Measurements from ENCODE around the gene BTBD6.
A peak's percentile ranks its signal among the peaks of the same experiment; 100 is the strongest.

The BTBD6 gene

DNA sequence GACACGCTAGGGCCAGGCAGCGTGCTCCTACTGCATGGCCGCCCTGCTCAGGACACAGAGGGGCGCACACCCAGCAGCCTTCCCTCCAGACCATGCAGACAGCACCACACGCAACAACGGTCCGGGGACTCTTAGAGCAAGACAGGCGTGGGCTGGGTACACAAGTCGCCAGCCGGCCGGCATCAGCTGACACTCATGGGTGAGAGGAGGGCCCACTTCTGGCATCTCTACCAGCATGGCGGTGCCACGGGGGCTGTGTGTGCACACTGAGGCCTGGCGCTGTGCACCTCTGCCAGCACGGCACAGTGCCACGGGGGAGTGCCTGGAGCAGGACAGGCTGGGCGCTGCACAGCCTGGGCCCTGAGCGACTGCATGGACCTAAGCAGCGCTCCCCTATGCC lies 6.7 kb upstream of the BTBD6 start:
- DNase-seq, result no peak

DNA sequence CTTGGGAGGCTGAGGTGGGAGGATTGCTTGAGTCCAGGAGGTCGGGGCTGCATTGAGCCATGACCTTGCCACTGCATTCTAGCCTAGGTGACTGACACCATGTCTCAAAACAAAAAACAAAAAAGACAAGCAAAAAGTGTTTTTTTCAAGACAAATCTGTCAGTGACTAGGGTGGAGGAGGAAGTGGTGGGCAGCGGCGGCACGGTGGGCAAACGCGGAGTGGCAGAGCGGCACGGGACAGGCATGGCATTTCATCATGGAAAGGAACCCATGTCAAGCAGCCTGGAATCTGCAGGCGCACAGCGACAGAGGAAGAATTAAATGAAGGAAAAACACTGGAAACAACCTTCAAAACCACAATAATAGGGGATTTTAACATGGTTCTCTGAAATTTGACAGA lies 4.0 kb upstream of the BTBD6 start:
- no peak for DNase-seq

DNA sequence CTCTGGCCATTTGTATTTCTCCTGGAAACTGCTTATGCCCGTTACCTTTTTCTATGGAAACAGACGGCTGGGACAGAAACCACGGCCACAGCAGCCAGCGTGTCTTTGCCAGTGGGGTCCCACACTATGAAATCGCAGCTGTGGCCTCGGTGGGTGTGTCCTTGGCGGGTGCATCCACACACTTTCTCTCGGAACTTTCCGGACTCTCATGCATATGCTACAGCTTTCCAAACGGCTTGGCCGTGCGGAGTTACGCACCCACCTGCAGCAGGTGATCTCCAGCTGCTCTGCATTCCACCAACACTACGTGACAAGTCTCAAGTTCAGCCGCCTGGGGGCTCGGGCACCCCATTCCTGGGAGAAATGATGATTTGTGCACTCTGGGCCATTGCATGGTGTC lies 1.3 kb upstream of the BTBD6 start:
- no peak for DNase-seq

DNA sequence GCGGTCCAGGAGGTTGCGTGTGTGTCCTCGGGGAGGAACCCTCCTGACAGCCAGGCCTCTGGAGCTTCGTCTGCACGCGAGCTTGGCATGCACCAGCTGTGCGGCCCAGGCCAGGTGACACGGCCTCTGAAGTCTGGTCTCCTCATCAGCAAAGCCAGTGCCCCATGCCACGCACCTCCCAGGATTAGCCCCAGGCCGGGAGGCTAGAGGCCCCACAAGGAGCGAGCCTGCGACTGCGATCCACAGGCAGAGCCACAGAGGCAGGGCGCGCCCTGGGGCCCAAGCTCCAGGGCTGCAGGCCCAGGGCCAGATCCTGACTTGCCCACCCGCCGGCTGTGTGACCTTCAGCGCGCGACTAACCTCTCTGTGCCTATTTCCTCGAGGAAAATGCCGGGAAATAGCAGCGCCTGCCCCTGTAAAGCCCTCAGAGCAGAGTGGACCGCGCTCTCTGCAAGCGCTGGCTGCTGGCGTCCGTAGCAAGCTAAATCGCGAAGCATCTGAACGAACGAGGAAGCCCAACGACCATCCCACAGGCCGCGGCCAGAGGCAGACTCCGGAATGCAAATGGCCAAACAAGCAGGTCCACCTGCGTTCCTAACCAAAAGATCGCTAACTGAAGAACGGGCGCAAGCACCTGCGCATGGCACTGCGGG lies 492 bp upstream of the BTBD6 start:
- no peak for DNase-seq

DNA sequence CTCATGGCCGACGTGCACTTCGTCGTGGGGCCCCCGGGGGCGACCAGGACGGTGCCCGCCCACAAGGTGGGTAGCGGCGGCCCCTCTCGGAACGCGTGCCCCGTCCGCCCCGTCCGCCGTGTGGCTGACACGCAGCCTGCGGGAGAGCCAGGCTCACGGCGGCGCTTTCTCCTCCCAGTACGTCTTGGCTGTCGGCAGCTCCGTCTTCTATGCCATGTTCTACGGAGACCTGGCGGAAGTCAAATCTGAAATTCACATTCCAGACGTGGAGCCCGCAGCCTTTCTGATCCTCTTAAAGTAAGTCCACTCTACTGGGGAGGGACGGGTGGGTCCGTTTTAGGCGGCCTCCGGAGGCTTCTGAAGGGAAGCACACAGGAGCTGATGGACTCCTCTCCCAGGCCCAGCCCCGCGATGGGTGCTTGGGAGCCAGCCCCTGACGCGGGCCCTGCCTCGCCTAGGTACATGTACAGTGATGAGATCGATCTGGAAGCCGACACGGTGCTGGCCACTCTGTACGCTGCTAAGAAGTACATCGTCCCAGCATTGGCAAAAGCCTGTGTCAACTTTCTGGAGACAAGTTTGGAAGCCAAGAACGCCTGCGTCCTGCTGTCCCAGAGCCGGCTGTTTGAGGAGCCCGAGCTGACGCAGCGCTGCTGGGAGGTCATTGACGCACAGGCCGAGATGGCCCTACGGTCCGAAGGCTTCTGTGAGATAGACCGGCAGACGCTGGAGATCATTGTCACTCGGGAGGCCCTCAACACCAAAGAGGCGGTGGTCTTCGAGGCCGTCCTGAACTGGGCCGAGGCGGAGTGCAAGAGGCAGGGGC lies 1.1 kb downstream of the BTBD6 start:
- DNase-seq, result peak; percentile 61

DNA sequence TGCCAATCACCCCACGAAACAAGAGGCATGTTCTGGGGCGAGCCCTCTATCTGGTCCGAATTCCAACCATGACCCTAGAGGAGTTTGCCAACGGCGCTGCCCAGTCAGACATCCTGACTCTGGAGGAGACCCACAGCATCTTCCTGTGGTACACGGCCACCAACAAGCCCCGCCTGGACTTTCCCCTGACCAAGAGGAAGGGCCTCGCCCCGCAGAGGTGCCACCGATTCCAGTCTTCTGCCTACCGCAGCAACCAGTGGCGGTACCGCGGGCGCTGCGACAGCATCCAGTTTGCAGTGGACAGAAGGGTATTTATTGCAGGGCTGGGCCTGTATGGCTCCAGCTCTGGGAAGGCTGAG lies 1.7 kb downstream of the BTBD6 start:
- no peak for DNase-seq

DNA sequence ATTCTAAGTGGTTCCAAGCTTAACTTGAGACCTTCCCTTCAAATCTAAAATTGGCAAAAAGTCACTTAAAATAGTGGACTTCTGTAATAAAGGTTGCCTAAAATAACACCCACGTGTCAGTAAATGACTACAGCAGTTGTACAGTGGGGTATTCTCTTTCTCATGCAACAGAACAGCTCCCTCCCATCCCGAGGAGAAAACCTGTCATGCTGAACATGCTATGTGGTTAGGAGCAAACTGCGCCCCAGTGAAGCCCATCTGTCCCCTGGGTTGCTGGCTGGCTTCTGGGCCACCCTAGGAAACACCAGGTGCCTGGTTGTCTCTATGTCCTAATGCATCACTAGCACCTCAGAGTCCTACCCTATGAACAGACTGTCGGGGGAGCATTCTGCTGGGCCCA lies 2.7 kb downstream of the BTBD6 start:
- DNase-seq, result no peak

DNA sequence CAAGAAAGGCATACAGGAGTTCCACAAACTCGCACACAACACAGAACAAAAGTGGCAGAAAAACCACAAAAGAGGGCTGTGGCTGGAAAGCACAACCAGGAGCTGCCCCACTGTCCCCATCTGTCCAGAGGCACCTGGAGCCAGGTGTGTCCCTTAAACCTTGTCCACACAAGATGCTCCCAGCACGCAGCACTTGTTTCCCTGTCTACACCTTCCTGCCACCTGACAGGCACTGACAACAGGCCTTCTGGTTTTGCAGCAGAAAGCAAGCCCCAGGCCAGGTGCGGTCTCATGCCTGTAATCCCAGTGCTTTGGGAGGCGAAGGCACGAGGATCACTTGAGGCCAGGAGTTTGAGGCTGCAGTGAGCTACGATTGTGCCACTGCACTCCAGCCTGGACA lies 3.6 kb downstream of the BTBD6 start:
- DNase-seq, result no peak

DNA sequence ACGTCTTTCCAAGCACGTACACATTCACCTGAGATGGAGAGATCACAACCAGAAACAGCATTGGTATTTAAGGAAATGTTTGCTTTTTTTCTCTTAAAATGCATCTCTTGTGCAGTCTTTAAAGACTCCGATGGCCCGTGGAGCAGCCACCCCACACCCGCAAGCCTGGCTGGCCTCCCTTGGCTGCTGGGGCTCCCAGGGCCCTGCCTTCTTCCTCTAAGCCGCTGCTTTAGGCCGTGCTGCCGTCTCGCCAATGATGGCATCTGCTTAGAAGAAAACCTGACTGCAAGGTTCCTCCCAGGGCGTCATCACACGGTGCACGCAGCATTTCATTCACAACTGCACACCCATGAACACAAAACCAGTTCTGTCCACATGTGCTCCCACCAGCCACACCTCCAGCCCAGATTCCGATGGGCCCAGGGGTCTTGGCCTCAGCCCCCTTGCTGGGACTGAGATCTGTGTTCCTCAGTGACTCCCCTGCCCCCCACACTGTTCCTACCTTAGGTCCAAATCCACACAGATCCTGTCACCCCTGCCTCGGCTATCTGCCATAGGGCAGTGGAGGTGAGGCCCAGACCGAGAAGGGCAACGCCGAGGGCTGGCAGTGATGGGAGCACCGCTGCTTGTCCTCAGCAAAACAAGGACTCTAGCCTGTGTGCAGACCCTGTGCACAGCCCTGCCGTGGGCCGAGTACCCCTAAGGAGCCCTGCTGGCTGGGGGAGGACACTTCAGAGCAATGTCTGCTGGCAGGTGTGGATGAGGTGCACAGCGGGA lies 4.4 kb downstream of the BTBD6 start:
- DNase-seq, result no peak

DNA sequence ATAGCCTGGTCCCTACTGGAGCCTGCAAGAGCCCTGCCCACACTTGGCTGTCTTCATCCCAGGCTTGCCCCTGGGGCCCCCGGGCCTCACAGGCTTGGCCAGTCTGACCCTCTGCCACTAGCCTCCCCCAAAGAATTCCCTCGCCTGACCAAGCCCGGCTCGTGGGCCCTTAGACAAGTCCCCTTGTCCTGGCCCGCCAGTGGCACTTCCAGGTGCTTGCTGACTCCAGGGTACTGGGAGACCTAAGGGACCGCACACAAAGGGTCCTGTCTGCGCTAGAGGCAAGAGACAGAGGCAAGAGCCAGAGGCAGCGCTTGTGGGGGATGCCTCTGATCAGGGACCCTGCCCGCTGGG lies 5.0 kb downstream of the BTBD6 start:
- no peak for DNase-seq

DNA sequence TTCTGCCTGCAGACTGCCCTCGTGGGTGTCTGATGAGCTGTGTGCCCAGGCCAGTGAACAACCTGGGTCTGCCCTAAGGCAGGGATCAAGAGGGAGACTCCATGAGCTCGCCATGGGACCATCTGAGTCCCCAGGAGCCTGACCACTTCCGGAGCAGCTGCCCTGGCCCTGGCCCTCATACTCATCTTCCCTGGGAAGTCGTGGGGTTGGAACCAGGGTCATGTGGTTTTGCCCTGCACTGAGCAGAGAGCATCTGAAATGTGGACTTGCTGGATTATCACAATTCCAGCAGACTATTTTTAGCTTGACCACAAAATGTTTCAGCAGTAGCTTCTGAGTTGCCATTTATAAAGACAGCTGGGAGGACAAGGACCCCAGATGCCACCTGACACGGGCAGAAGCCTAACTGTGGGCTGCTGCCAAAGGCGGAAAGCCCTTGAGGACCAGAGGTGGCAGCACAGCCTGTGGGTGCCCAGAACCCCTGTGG lies 6.7 kb downstream of the BTBD6 start:
- DNase-seq, result no peak

DNA sequence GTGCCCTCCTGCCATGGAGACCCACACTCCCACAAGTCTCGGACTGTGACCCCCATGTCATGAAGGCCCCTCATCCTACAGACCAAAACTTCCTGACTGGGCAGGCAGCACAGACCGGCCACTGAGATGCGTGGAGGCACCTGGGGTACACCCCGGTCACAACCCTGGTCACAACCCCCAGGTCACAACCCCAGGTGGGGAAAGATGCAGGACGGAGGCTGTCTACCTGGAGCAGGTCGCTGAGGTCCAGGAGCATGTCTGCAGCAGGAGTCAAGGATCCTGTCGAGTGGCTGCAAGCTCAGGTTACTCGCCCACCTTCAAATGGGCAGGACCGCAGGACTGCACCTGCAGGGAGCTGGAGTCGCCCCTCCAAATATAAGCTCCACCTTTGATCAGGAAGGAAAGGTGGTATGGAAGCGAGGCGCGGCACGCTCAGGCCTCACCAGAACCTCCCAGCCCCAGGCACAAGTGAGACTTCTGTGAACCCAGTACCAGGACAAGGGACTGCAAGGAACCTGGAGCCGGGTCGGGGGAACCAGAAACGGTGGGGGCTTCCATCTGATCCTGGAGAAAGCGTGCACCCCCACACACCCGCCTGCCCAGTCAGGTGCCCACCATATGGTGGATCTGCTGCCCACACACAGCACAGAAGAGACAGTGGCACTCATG lies 8.1 kb downstream of the BTBD6 start:
- DNase-seq, result no peak

DNA sequence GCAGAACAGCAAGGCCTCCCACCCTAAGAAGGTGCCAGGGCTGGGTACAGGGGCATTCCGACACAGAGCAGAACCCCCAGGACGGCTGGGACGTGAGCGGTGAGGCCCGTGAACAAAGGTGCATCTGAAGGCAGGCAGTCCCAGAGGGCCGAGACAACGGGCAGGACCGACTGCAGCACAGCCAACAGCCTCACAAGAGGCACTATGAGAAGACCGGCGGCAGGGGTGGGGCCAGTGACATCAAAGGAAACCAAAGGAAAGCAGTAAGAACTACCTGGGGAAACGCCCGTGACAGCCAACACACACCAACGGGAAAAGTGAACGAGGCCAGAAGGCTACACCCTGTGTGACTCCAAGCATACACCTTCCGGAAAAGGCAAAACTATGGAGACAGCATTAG lies 9.1 kb downstream of the BTBD6 start:
- DNase-seq, result no peak

DNA sequence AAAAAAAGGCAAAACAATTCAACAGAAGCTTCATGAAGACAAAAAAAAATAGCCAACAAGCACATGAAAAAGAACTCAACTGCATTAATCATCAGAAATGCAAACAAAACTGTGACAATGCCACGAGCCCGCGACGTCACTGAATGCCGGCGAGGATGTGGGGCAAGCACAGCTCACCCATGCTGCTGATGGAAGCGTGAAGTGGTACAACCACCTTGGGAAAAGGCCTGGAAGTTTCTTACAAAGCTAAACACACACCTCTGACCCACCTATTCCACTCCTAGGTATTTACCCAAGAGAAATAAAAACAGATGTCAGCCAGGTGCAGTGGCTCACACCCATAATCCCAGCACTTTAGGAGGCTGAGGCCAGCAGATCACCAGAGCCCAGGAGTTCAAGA lies 10.5 kb downstream of the BTBD6 start:
- no peak for DNase-seq

DNA sequence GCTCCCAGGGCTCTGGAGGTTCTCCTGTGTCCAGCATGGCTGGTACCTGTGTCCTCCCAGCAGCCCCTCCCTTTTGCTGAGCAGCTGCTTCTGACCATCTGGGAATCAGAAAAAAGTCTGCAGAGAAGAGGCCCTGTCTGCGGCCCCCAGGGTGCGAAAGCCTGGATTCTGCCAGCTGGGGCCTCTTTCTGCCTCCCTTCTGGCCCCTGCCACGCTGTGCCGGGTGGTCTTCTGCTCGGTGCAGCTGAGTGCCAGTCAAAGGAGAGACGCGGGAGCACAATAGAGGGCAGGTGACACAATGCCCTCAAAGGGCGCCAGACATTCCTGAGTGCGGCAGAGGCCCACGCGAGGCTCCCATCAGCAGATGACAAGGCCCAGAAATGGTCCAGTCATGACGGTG lies 12.6 kb downstream of the BTBD6 start:
- no peak for DNase-seq

DNA sequence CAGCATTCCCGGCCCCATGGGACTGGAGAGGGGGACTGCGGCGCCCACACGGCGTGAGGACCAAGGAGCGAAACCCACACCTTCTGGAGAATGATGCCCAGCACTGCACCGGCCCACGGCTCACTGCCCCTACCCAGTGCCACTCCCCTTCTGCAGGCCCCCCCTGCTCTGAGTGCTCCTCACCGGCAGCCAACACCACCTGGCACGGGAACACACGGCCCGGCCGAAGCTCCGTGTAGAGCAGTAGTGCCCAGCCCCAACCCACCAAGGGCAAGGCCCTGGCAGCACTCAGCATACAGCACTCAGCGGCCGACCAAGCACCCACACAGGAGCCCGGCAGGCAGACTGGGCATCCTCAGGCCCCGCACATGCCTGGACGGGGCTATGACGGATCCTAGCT lies 13.4 kb downstream of the BTBD6 start:
- DNase-seq, result no peak

DNA sequence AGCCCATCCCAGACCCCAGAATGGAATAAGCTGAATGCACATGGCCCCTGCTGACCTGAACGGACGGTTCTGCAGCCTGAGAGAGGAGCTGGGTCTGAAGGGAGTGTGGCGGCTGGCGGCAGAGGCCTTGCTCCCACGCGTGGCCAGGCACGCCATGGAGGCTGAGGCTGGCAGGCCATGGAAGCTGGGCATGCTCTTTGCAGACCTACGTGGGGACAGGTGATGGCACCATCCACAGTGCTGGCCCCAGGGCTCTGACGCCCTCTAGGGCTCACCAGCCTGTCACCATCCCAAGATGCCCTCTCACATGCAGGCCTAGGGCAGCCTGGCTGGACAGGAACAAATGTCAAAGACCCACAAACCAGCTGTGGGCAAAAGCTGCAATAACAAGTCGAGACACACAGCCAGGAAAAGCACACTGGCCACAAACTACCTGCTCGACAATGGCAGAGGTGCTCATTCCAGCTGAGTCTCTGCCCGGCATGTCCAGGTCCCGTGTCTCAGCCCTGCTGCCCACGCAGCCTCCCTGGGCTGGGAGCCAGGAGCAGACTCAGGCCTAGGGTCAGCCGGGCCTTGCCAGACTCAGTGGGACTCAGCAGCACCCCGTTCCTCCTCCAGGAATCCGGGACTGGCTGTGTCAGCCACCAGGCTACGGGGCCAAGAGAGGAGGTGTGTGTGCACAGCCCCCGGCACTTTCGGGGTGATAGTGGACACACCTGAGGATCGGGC lies 19.7 kb downstream of the BTBD6 start:
- DNase-seq, result no peak

DNA sequence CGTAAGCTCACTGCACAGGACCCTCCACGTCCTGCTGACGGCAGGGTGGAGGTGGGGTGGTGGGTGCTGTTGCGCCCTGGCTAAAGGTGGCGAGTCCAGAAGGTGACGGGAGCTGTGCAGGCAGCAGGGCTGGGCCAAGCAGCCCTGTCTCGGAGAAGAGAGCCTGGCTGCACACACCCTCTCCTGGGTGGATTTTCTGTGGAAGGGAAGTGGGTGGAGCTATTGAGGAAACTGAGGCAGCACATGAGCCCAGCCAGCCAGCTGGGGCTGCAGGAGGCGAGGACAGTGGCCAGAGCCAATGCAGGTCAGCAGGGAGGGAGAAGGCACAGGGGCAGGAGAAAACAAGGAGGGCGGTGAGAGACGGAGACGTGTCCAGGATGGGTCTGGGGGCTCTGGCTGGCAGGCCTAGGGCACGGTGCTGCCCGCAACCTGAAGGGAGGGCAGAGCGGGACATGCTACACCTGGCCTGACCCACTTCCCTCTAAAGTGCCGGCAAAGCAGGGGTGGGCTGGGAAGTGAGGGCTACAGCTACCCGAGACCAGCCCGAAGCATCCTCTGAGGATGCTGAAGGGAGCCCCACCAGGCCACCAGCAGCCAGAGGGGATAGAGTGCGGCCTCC lies 20.5 kb downstream of the BTBD6 start:
- no peak for DNase-seq

DNA sequence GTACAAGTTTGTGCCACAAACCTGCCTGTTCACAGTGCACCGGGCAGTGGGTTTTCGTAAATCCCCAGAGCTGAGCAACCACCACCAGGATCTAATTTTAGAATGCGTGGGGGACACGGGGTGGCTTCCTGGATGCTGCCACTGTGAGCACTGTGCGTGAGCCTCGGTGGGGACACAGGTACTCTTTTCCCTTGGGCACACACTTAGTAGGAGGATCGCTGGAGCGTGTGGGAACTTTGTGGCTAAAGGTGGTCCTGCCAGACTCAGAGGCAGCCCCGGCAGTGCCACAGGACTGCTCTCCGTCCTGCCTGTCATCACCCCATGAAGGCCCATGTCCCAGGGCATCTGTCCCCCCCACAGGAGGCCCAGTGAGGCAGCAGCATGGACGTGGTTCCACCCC lies 21.1 kb downstream of the BTBD6 start:
- no peak for DNase-seq

DNA sequence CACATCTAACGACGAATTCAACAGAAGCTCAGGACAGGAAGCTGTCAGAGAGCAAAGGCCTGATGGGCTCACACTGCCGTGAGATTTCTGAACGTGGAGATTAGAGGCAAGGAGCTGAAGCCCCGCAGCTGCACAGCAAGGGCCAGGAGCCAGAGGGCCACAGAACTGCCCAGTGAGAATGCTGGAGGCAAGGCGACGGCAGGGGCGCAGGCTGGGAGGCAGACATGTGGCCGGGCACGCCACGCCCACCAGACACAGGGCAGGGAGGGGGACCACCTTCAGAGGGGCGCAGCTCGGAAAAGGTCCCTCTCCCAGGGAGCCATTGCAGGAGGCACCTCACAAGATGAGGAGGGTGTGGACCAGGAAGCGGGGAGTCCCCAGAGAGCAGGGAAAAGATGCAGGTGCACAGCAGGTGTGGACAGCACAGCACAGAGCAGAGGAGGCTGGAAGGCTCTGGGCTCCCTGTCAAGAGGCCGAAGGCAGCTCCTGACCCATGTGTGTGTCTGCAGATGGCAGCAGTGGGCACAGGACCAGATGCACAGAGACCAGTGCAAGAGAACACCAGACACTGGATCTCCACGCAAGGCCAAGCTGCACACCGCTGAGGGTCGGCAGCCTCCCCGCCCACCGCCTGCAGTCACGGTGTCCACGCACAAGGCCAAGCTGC lies 23.0 kb downstream of the BTBD6 start:
- DNase-seq, result no peak

DNA sequence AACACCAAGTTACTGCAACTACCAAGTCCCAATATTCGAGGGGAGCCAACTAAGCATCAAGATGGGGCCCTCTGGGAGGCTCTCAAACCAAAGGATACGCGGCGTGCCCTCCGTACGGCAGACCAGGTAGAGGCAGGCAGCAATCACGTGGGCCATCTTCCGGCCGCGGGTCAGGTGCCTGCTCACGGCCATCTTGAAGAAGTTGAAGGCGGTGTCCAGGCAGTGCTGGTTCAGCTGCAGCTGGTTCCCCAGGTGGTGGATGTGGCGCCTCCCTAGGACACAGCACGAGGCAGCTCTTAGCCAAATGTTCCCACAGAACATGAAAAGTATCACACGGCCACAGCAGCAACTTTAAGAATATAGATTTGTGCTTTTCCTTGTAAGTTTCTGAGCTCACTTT lies 24.3 kb downstream of the BTBD6 start:
- DNase-seq, result no peak

DNA sequence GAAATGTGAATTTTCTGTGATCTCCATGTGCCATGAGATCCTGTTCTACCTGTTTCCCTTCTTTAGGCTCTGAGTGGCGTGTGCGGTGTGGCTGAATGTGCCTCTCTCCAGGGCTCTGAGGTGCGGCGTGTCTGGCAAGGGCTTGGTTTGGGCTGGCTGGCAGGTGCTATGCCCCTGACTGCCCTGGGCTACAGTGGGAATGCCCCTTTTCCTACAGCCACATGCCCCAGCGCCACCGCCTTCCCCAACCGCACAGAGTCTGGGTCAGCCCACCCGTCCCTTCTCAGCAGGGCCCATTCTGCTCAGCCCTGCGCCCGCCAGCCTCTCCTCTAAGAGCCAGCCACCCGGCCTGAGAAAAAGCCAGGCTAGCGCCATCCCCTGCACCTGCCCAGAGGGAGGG lies 24.7 kb downstream of the BTBD6 start:
- DNase-seq, result no peak

Measured in activated CD8-positive, alpha-beta memory T cell treated with anti-CD3 and anti-CD28 coated beads for 24 hours (primary cell).